ENCODE data around the gene MACROD1.

- TF ChIP-seq POLR2AphosphoS5 (IDR thresholded peaks at IDR 0.05; ENCODE audit: low read depth, low read length) (no peak), POLR2A (IDR thresholded peaks at IDR 0.05; ENCODE audit: low read depth, low read length) (no peak)
Measured at GRCh38 chr11:64157631-64158394, 8.1 kb downstream of the MACROD1 start.
